HepG2 (cell line): ENCODE measurements around the gene RNASE7. TPM values are rescaled to one million over a fixed set of nuclear protein-coding genes. Genes with fewer than 3 reads are reported as not detected.
A peak's percentile ranks its signal among the peaks of the same experiment; 100 is the strongest.

Experiments used
- AKAP8 ChIP-seq: sonication (generic); formaldehyde crosslinking; IDR thresholded peaks from 2 replicates; pipeline ENCODE4 v1.5.1; 2020; ENCODE audit warnings: mild to moderate bottlenecking, missing genetic modification reagents
- EHMT2 ChIP-seq: fragments of 200-600 bp; sonication (generic); IDR thresholded peaks from 2 replicates; pipeline ENCODE4 v1.7.0; 2017; ENCODE audit warnings: antibody characterized with exemption, low read depth, low read length, borderline replicate concordance
- GABPA ChIP-seq, 2 experiments: IDR thresholded peaks; 2 replicates each; pipeline ENCODE4 v1.6.1; 2011 to 2016; ENCODE audit warnings: low read depth in 2 of 2, low read length in 1 of 2, missing biosample characterization in 1 of 2, missing genetic modification characterization in 1 of 2
- GZF1 ChIP-seq: sonication (generic); formaldehyde crosslinking; IDR thresholded peaks from 2 replicates; pipeline ENCODE4 v1.5.1; 2020; ENCODE audit warnings: mild to moderate bottlenecking, missing genetic modification reagents
- HNF4A ChIP-seq: sonication (generic); formaldehyde crosslinking; IDR thresholded peaks from 2 replicates; pipeline ENCODE4 v1.4.0; 2020; ENCODE audit warnings: missing genetic modification reagents
- IRF2 ChIP-seq: IDR thresholded peaks from 2 replicates; pipeline ENCODE4 v1.6.1; 2018; ENCODE audit warnings: missing genetic modification reagents, missing compliant biosample characterization
- KAT8 ChIP-seq: IDR thresholded peaks from 2 replicates; pipeline ENCODE4 v1.6.1; 2016; ENCODE audit warnings: missing genetic modification reagents, missing compliant biosample characterization
- MXD1 ChIP-seq: sonication (generic); formaldehyde crosslinking; IDR thresholded peaks from 2 replicates; pipeline ENCODE4 v1.4.0; 2020; ENCODE audit warnings: mild to moderate bottlenecking, missing genetic modification reagents
- RXRB ChIP-seq: IDR thresholded peaks from 2 replicates; pipeline ENCODE4 v1.6.1; 2016; ENCODE audit warnings: borderline replicate concordance, missing genetic modification reagents, missing compliant biosample characterization
- TCF7 ChIP-seq: sonication (generic); IDR thresholded peaks from 2 replicates; pipeline ENCODE4 v1.6.1; 2016; ENCODE audit warnings: antibody characterized with exemption, low read depth
- THAP11 ChIP-seq: IDR thresholded peaks from 2 replicates; pipeline ENCODE4 v1.6.1; 2016; ENCODE audit warnings: missing biosample characterization, missing genetic modification reagents
- ZFP41 ChIP-seq: sonication (generic); formaldehyde crosslinking; IDR thresholded peaks from 2 replicates; pipeline ENCODE4 v1.4.0; 2020; ENCODE audit warnings: mild to moderate bottlenecking, missing genetic modification reagents, borderline replicate concordance
- ZFY ChIP-seq: sonication (generic); formaldehyde crosslinking; IDR thresholded peaks from 2 replicates; pipeline ENCODE4 v1.4.0; 2020; ENCODE audit warnings: missing genetic modification reagents
- ZNF331 ChIP-seq: sonication (generic); formaldehyde crosslinking; IDR thresholded peaks from 2 replicates; pipeline ENCODE4 v1.4.0; 2020; ENCODE audit warnings: missing genetic modification reagents
- ZNF501 ChIP-seq: sonication (generic); formaldehyde crosslinking; IDR thresholded peaks from 2 replicates; pipeline ENCODE4 v1.5.1; 2020; ENCODE audit warnings: mild to moderate bottlenecking, moderate library complexity, missing genetic modification reagents
- polyA plus RNA-seq, 8 experiments: library from polyadenylated mRNA; depleted of rRNA in 3 of 8; stranded (reverse) in 7 of 8; unstranded in 1 of 8; fragments of >200 nt; fragmentation: Illumina TruSeq in 4 of 8; extraction: Trizol in 4 of 8; gene quantifications; 2 replicates each; pipeline versions ENCODE4 v1.2.1 to v1.2.3, GENCODE V29; 2011 to 2016; ENCODE audit warnings: low read depth in 4 of 8, missing spikeins in 1 of 8, mixed read lengths in 1 of 8; ENCODE audit not compliant: insufficient read depth in 1 of 8
- total RNA-seq, 5 experiments: library from RNA; depleted of rRNA; stranded (reverse); fragments of >200 nt; fragmentation: Illumina TruSeq; extraction: Trizol; gene quantifications; 2 replicates each; pipeline ENCODE4 v1.2.3, GENCODE V29; 2016; ENCODE audit warnings: low read depth in 1 of 5
- TF ChIP-seq, protein P1 (sequence below): sonication (generic); formaldehyde crosslinking; IDR thresholded peaks from 2 replicates; pipeline ENCODE4 v1.5.1; 2020; ENCODE audit warnings: missing genetic modification reagents, mild to moderate bottlenecking, borderline replicate concordance
- TF ChIP-seq, protein P2 (sequence below): sonication (generic); formaldehyde crosslinking; IDR thresholded peaks from 2 replicates; pipeline ENCODE4 v1.5.1; 2020; ENCODE audit warnings: mild to moderate bottlenecking, moderate library complexity, missing genetic modification reagents
- TF ChIP-seq, protein P3 (sequence below): IDR thresholded peaks from 2 replicates; pipeline ENCODE4 v1.6.1; 2016; ENCODE audit warnings: missing compliant biosample characterization, missing genetic modification reagents, borderline replicate concordance
- TF ChIP-seq, protein P4 (sequence below): sonication (generic); formaldehyde crosslinking; IDR thresholded peaks from 2 replicates; pipeline ENCODE4 v1.5.0; 2020; ENCODE audit warnings: mild to moderate bottlenecking, missing genetic modification reagents, moderate library complexity
- TF ChIP-seq, protein P5 (sequence below): sonication (generic); formaldehyde crosslinking; IDR thresholded peaks from 2 replicates; pipeline ENCODE4 v1.4.0; 2020; ENCODE audit warnings: missing genetic modification reagents

RNASE7 gene
- total and polyA plus RNA-seq, 2 of the 13 experiments (the other 11 are each of a cell fraction or from before 2014, with no cell fraction given), result 0.04 TPM; not detected in 1

DNA sequence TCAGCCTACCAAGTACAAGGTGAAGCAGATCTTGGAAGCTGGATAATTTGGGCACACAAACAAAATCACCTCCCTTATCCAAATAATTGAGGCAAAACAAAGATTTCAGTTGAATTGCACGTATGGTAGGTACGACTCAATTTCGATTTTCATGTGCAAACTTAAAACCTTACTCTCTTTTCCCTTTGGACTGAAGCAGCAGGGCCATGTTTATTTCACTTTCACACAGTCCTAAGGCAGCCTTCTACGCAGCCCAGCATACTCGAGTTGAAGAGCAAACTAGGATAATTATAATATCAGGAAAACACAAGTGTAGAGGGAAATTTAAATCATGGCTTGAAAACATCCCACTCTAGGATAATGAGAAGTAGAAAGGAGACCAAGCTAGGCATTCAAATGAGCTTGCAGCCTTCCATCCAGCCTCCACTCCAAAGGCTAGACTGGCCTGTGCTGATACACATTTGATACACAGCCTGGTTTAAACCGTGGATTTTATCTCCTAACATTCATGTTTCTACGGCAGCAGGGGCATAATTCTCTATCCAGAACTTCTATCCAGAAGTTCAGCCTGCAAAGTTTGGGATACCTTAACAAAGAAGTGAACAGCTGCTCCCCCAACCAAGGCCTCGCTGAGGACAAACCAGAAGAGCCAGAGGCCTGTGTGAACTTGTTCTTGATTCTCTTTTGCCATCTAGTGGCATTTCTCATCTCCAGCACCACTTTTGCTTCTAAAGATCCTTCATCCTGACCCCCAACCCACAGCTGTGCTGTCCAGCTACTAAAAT lies 2.4 kb upstream of the RNASE7 start (continued):
- TF ChIP-seq AKAP8 (no peak), IRF2 (CRISPR knock-in tag) (peak; percentile 40; the same call in 1 of the 2 replicates), ZFP41 (CRISPR knock-in tag) (no peak), EHMT2 (peak; percentile 72; the same call in 1 of the 2 replicates), ZNF501 (CRISPR knock-in tag) (0 out of 2 replicates have a peak, but pooled peaks have one; percentile 49), KAT8 (peak; percentile 73), TCF7 (peak; percentile 8; the same call in 1 of the 2 replicates), THAP11 (CRISPR knock-in tag) (0 out of 2 replicates have a peak, but pooled peaks have one; percentile 14), RXRB (CRISPR knock-in tag) (peak; percentile 75; the same call in 1 of the 2 replicates), GABPA (IDR thresholded peaks at IDR 0.05; ENCODE audit: low read depth, low read length) (no peak), GABPA (CRISPR knock-in tag; IDR thresholded peaks at IDR 0.05; ENCODE audit: low read depth) (0 out of 2 replicates have a peak, but pooled peaks have one; percentile 37), ZNF331 (CRISPR knock-in tag) (peak; percentile 21; the same call in 1 of the 2 replicates), GZF1 (CRISPR knock-in tag) (peak; percentile 15; the same call in 1 of the 2 replicates), MXD1 (CRISPR knock-in tag) (peak; percentile 44; the same call in 1 of the 2 replicates), HNF4A (CRISPR knock-in tag) (peak; percentile 5; the same call in 1 of the 2 replicates), ZFY (CRISPR knock-in tag) (peak; percentile 78)
- TF ChIP-seq, protein P1, sequence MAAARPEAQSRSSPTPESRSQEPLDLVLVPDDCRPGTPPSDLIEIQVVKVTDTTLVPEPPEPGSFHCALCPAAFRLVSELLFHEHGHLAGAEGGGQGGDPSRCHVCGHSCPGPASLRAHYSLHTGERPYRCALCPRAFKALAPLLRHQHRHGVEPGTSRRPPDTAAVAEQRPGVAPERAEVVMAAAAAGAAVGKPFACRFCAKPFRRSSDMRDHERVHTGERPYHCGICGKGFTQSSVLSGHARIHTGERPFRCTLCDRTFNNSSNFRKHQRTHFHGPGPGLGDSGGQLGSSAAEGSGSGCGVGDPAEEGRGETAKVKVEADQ (CRISPR knock-in tag), result no peak
- TF ChIP-seq, protein P2, sequence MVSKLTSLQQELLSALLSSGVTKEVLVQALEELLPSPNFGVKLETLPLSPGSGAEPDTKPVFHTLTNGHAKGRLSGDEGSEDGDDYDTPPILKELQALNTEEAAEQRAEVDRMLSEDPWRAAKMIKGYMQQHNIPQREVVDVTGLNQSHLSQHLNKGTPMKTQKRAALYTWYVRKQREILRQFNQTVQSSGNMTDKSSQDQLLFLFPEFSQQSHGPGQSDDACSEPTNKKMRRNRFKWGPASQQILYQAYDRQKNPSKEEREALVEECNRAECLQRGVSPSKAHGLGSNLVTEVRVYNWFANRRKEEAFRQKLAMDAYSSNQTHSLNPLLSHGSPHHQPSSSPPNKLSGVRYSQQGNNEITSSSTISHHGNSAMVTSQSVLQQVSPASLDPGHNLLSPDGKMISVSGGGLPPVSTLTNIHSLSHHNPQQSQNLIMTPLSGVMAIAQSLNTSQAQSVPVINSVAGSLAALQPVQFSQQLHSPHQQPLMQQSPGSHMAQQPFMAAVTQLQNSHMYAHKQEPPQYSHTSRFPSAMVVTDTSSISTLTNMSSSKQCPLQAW (CRISPR knock-in tag), result 0 out of 2 replicates have a peak, but pooled peaks have one; percentile 35
- TF ChIP-seq, protein P3, sequence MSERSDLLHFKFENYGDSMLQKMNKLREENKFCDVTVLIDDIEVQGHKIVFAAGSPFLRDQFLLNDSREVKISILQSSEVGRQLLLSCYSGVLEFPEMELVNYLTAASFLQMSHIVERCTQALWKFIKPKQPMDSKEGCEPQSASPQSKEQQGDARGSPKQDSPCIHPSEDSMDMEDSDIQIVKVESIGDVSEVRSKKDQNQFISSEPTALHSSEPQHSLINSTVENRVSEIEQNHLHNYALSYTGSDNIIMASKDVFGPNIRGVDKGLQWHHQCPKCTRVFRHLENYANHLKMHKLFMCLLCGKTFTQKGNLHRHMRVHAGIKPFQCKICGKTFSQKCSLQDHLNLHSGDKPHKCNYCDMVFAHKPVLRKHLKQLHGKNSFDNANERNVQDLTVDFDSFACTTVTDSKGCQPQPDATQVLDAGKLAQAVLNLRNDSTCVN (CRISPR knock-in tag), result peak; percentile 34; the same call in 1 of the 2 replicates
- TF ChIP-seq, protein P4, sequence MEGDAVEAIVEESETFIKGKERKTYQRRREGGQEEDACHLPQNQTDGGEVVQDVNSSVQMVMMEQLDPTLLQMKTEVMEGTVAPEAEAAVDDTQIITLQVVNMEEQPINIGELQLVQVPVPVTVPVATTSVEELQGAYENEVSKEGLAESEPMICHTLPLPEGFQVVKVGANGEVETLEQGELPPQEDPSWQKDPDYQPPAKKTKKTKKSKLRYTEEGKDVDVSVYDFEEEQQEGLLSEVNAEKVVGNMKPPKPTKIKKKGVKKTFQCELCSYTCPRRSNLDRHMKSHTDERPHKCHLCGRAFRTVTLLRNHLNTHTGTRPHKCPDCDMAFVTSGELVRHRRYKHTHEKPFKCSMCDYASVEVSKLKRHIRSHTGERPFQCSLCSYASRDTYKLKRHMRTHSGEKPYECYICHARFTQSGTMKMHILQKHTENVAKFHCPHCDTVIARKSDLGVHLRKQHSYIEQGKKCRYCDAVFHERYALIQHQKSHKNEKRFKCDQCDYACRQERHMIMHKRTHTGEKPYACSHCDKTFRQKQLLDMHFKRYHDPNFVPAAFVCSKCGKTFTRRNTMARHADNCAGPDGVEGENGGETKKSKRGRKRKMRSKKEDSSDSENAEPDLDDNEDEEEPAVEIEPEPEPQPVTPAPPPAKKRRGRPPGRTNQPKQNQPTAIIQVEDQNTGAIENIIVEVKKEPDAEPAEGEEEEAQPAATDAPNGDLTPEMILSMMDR (CRISPR knock-in tag), result peak; percentile 93
- TF ChIP-seq, protein P5, sequence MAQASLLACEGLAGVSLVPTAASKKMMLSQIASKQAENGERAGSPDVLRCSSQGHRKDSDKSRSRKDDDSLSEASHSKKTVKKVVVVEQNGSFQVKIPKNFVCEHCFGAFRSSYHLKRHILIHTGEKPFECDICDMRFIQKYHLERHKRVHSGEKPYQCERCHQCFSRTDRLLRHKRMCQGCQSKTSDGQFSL (CRISPR knock-in tag), result peak; percentile 87; the same call in 1 of the 2 replicates
